Osteoblast (primary cell): ENCODE results near the gene C14orf132. TPM values are rescaled to one million over a fixed set of nuclear protein-coding genes. Genes with fewer than 3 reads are reported as not detected.

Experiments used
- DNase-seq: peaks from one replicate; pipeline ENCODE4 v3.0.0; 2011; ENCODE audit warnings: low spot score, mixed read lengths; ENCODE audit not compliant: insufficient read length; ENCODE audit errors: missing footprints
- H2AFZ ChIP-seq: 2 replicates; pipeline ENCODE4 v1.6.0; 2011; ENCODE audit warnings: mild to moderate bottlenecking, low read length
- H3K27ac ChIP-seq: 2 replicates; pipeline ENCODE4 v1.5.1; 2011; ENCODE audit warnings: mild to moderate bottlenecking, low read depth, low read length, moderate library complexity
- H3K27me3 ChIP-seq: 2 replicates; pipeline ENCODE4 v1.6.0; 2012; ENCODE audit warnings: mild to moderate bottlenecking, control low read depth, inconsistent platforms, low read length, moderate library complexity; ENCODE audit not compliant: insufficient read depth
- H3K36me3 ChIP-seq: 2 replicates; pipeline ENCODE4 v1.5.1; 2011; ENCODE audit warnings: mild to moderate bottlenecking, low read length, control low read depth, moderate library complexity; ENCODE audit not compliant: insufficient read depth
- H3K4me1 ChIP-seq: 2 replicates; pipeline ENCODE4 v1.5.1; 2011; ENCODE audit warnings: mild to moderate bottlenecking, low read length, control low read depth, moderate library complexity; ENCODE audit not compliant: insufficient read depth
- H3K4me2 ChIP-seq: 2 replicates; pipeline ENCODE4 v1.6.0; 2011; ENCODE audit warnings: mild to moderate bottlenecking, low read length; ENCODE audit not compliant: insufficient read depth
- H3K4me3 ChIP-seq: fragments of 200-600 bp; sonication (generic); 3 replicates; pipeline ENCODE4 v1.5.1; 2012; ENCODE audit warnings: mild to moderate bottlenecking, low read length, inconsistent platforms; ENCODE audit not compliant: insufficient read depth
- H3K79me2 ChIP-seq: 2 replicates; pipeline ENCODE4 v1.6.0; 2012; ENCODE audit warnings: mild to moderate bottlenecking, low read length, control low read depth, inconsistent platforms; ENCODE audit not compliant: insufficient read depth
- H3K9me3 ChIP-seq: 2 replicates; pipeline ENCODE4 v1.5.1; 2011; ENCODE audit warnings: low read depth, low read length, control low read depth
- H4K20me1 ChIP-seq: 2 replicates; pipeline ENCODE4 v1.6.0; 2012; ENCODE audit warnings: mild to moderate bottlenecking, low read length, control low read depth; ENCODE audit not compliant: insufficient read depth
- CTCF ChIP-seq: IDR thresholded peaks from 2 replicates; pipeline ENCODE4 v1.5.1; 2011; ENCODE audit warnings: mild to moderate bottlenecking, low read depth, low read length, moderate library complexity; ENCODE audit errors: extremely low read depth
- total RNA-seq: library from RNA; depleted of rRNA; stranded (reverse); fragments of >200 nt; gene quantifications from 2 replicates; pipeline ENCODE4 v1.2.3, GENCODE V29; 2012

C14orf132 gene
- total RNA-seq, 1 donor = 40.2 TPM

GRCh38 chr14:96095058-96095457 lies 55.9 kb downstream of the C14orf132 start:
- Histone ChIP-seq H4K20me1 (no peaks in the 10 kb centered on the region), H3K4me3 (no peak overlapping the region), H3K9me3 (no peaks in the 10 kb centered on the region), H3K27ac (peak overlapping the region; percentile 52), H3K27me3 (no peaks in the 10 kb centered on the region), H3K4me1 (peaks cover 49% of the 10 kb centered on the region), H2AFZ (no peak overlapping the region), H3K4me2 (peak overlapping the region; percentile 41), H3K36me3 (no peaks in the 10 kb centered on the region), H3K79me2 (no peaks in the 10 kb centered on the region)
- no peak for DNase-seq
- no peak for TF ChIP-seq CTCF

GRCh38 chr14:96095581-96096476 lies 56.7 kb downstream of the C14orf132 start:
- Histone ChIP-seq H3K27me3 (no peaks in the 10 kb centered on the region), H3K4me3 (peak overlapping the region; percentile 1), H3K4me2 (peak overlapping the region; percentile 41), H3K79me2 (no peaks in the 10 kb centered on the region), H3K4me1 (peaks cover 44% of the 10 kb centered on the region), H3K9me3 (no peaks in the 10 kb centered on the region), H3K36me3 (no peaks in the 10 kb centered on the region), H2AFZ (no peak overlapping the region), H3K27ac (peak overlapping the region; percentile 52), H4K20me1 (no peaks in the 10 kb centered on the region)
- DNase-seq = no peak
- TF ChIP-seq CTCF = no peak

DNA sequence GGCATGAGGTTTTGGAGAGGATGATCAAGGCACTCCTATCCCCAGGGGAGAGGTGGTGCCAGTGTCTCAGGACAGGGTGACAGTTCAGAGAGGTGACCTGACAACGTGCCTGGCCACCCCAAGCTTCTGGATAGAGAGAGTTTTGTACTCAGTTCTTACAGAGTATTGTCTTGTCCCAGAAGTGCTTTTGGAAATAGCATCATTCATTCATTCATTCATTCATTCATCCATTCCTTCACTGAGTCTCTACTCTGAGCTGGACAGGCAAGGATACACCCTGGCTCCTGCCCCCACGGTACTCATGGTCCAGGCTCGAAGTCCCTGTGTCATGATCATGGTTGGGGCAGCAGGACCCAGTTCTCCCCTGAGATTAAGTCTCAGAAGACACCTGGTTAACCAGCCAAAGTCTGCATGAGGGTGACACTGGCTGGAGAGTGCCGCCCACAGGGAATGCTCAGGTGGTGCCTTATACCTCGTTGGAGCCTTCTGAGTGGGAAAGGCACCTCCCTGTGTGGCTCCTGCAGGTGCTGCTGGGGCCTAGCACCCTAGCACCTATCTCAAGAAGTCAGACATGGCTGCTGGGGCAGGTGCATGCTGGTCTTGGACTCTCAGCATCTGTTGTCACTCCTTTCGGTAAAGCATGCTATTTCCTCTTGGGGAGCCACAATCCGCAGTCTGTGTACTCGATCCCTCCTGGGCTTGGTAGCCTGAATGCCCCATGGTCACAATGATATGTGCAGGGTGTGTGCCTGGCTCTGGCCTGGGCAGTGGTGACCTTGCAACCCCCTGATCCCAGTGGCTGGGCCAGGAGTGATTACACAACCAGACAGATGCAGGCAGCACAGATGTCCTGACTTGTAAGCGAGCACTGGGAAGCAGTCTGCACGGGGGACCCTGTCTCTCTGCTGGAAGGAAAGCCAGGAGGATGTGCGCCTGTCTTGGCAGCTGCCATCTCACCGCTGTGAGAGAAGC lies 57.8 kb downstream of the C14orf132 start:
- TF ChIP-seq CTCF = no peak
- H3K4me3 ChIP-seq = no peak overlapping the region
- no peaks in the 10 kb centered on the region for H3K36me3 ChIP-seq
- H3K4me2 ChIP-seq = no peak overlapping the region
- no peaks in the 10 kb centered on the region for H3K27me3 ChIP-seq
- H3K4me1 ChIP-seq = peaks cover 37% of the 10 kb centered on the region
- no peak overlapping the region for H2AFZ ChIP-seq
- H3K9me3 ChIP-seq = no peaks in the 10 kb centered on the region
- no peaks in the 10 kb centered on the region for H4K20me1 ChIP-seq
- H3K79me2 ChIP-seq = no peaks in the 10 kb centered on the region
- no peak for DNase-seq
- no peak overlapping the region for H3K27ac ChIP-seq

DNA sequence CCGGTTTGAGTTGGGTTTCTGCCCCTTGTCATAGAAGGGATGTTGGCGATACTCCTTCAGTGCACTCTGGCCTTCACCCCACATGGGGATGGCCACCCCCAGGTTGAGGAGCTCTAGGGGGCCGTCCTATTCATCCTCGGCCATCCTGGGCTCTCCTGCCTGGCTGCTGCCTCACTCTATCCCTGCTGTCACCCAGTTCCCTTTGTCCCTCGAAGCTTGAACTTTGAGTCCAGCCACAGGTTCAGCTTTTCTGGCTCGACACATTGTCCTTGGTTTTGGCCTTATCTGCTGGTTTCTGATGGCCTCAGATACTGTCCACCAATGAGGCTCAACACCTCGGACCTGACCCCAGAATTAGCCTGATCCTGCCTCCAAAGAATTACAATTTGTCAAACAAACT lies 58.6 kb downstream of the C14orf132 start:
- H2AFZ ChIP-seq = no peak overlapping the region
- H4K20me1 ChIP-seq = no peaks in the 10 kb centered on the region
- no peaks in the 10 kb centered on the region for H3K79me2 ChIP-seq
- no peak for DNase-seq
- H3K4me2 ChIP-seq = no peak overlapping the region
- H3K27ac ChIP-seq = no peak overlapping the region
- H3K27me3 ChIP-seq = no peaks in the 10 kb centered on the region
- no peak for TF ChIP-seq CTCF
- peaks cover 30% of the 10 kb centered on the region for H3K4me1 ChIP-seq
- no peak overlapping the region for H3K4me3 ChIP-seq
- H3K36me3 ChIP-seq = no peaks in the 10 kb centered on the region
- H3K9me3 ChIP-seq = no peaks in the 10 kb centered on the region
